Measurements from ENCODE around the gene GNA12.

- TF ChIP-seq CTCF (conservative IDR thresholded peaks at IDR 0.05; ENCODE audit: low read depth, low read length) (no peak), EZH2 (IDR thresholded peaks at IDR 0.05; ENCODE audit: borderline replicate concordance, low read depth, low read length, poor library complexity, severe bottlenecking) (no peak)
Observed at GRCh38 chr7:2757904-2758672, 86.0 kb downstream of the GNA12 start.

Measured in A673 (cell line).